ENCODE measurements around the gene PTPN11. TPM values are rescaled to one million over a fixed set of nuclear protein-coding genes. Genes with fewer than 3 reads are reported as not detected.

PTPN11 gene
- total RNA-seq, 2 experiments from 2014 or later = 56.2 to 123 TPM

DNA sequence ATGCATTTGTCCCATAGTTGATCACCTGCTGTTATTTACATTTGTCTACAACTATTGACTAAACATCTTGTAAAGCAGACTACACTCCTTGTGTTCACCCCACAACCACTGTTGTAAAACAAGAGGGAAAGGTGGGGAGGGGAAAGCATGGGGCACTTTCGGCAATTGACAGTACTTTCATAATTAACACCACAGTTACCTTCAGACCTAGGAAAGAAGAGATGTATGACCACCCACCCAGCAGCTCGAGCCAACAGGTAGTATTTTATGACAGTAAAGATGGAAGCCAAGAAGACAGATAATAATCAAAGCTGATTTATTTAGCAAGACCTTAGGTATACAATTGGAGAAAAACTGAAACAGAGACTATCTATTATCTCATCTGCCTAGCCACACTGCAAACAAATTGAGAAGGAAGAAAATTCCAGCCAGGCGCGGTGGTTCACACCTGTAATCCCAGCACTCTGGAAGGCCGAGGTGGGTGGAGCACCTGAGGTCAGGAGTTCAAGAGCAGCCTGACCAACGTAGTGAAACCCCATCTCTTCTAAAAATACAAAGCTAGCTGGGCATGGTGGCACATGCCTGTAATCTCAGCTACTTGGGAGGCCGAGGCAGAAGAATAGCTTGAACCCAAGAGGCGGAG, 47.8 kb upstream of the PTPN11 start:
- POLR2A ChIA-PET = no interaction called here
- TF ChIP-seq, protein P1, sequence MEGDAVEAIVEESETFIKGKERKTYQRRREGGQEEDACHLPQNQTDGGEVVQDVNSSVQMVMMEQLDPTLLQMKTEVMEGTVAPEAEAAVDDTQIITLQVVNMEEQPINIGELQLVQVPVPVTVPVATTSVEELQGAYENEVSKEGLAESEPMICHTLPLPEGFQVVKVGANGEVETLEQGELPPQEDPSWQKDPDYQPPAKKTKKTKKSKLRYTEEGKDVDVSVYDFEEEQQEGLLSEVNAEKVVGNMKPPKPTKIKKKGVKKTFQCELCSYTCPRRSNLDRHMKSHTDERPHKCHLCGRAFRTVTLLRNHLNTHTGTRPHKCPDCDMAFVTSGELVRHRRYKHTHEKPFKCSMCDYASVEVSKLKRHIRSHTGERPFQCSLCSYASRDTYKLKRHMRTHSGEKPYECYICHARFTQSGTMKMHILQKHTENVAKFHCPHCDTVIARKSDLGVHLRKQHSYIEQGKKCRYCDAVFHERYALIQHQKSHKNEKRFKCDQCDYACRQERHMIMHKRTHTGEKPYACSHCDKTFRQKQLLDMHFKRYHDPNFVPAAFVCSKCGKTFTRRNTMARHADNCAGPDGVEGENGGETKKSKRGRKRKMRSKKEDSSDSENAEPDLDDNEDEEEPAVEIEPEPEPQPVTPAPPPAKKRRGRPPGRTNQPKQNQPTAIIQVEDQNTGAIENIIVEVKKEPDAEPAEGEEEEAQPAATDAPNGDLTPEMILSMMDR (conservative IDR thresholded peaks at IDR 0.05; ENCODE audit: low read length) = no peak
- TF ChIP-seq EZH2phosphoT487 (IDR thresholded peaks at IDR 0.05; ENCODE audit: borderline replicate concordance, low read depth, low read length) = no peak
- intact Hi-C loops (cut with micrococcal nuclease; ENCODE audit: unreplicated experiment) = no loop called here
- peaks cover 51% of the 10 kb centered on the region; the same call in 1 of the 2 replicates for H3K79me2 ChIP-seq (ENCODE audit: insufficient read depth, low read depth, low read length)
- H3K4me3 ChIP-seq (ENCODE audit: low read depth, low read length, poor library complexity, severe bottlenecking) = no peak overlapping the region
- H3K4me2 ChIP-seq (ENCODE audit: low read length) = no peak overlapping the region
- no peak for DNase-seq (ENCODE audit: low spot score)
- CTCF ChIA-PET (ENCODE audit: unreplicated experiment) = no interaction called here
- no peaks in the 10 kb centered on the region; the same call in 1 of the 2 replicates for H4K20me1 ChIP-seq (ENCODE audit: insufficient read depth, low read length)
- H3K9me3 ChIP-seq (ENCODE audit: low read length) = no peaks in the 10 kb centered on the region
- H2AFZ ChIP-seq (ENCODE audit: low read length) = no peak overlapping the region
- no TSS peak for BruUV-seq (replicated peaks)
- H3K4me1 ChIP-seq (ENCODE audit: insufficient read depth, low read length, poor library complexity, severe bottlenecking) = no peaks in the 10 kb centered on the region
- H3K9me2 ChIP-seq (ENCODE audit: insufficient read depth, low read length) = no peaks in the 10 kb centered on the region
- H3K27ac ChIP-seq (ENCODE audit: low read depth, low read length, poor library complexity, severe bottlenecking) = no peak overlapping the region
- no peaks in the 10 kb centered on the region; the same call in 1 of the 2 replicates for H3K36me3 ChIP-seq (ENCODE audit: insufficient read depth, low read length)

- no peaks in the 10 kb centered on the region for H3K9me3 ChIP-seq (ENCODE audit: low read length)
- POLR2A ChIA-PET = no interaction called here
- CTCF ChIA-PET (ENCODE audit: unreplicated experiment) = no interaction called here
These were observed 44.5 kb upstream of the PTPN11 start for GRCh38 chr12:112374166-112374740.

More at GRCh38 chr12:112374166-112374740, 44.5 kb upstream of the PTPN11 start:
- Histone ChIP-seq H3K79me2 (ENCODE audit: insufficient read depth, low read depth, low read length) (peaks cover 57% of the 10 kb centered on the region), H3K4me2 (ENCODE audit: low read length) (no peak overlapping the region), H2AFZ (ENCODE audit: low read length) (no peak overlapping the region), H3K36me3 (ENCODE audit: insufficient read depth, low read length) (no peaks in the 10 kb centered on the region; the same call in 1 of the 2 replicates), H3K9me2 (ENCODE audit: insufficient read depth, low read length) (no peaks in the 10 kb centered on the region), H3K27ac (ENCODE audit: low read depth, low read length, poor library complexity, severe bottlenecking) (no peak overlapping the region), H4K20me1 (ENCODE audit: insufficient read depth, low read length) (no peaks in the 10 kb centered on the region; the same call in 1 of the 2 replicates), H3K4me3 (ENCODE audit: low read depth, low read length, poor library complexity, severe bottlenecking) (no peak overlapping the region), H3K4me1 (ENCODE audit: insufficient read depth, low read length, poor library complexity, severe bottlenecking) (no peaks in the 10 kb centered on the region)
- TF ChIP-seq EZH2phosphoT487 (IDR thresholded peaks at IDR 0.05; ENCODE audit: borderline replicate concordance, low read depth, low read length) = no peak
- TF ChIP-seq, protein P1 (conservative IDR thresholded peaks at IDR 0.05; ENCODE audit: low read length) = no peak
- no peak for DNase-seq (ENCODE audit: low spot score)
- intact Hi-C loops (cut with micrococcal nuclease; ENCODE audit: unreplicated experiment) = no loop called here
- no TSS peak for BruUV-seq (replicated peaks)
